ENCODE results near the gene COG8.

The COG8 gene

DNA sequence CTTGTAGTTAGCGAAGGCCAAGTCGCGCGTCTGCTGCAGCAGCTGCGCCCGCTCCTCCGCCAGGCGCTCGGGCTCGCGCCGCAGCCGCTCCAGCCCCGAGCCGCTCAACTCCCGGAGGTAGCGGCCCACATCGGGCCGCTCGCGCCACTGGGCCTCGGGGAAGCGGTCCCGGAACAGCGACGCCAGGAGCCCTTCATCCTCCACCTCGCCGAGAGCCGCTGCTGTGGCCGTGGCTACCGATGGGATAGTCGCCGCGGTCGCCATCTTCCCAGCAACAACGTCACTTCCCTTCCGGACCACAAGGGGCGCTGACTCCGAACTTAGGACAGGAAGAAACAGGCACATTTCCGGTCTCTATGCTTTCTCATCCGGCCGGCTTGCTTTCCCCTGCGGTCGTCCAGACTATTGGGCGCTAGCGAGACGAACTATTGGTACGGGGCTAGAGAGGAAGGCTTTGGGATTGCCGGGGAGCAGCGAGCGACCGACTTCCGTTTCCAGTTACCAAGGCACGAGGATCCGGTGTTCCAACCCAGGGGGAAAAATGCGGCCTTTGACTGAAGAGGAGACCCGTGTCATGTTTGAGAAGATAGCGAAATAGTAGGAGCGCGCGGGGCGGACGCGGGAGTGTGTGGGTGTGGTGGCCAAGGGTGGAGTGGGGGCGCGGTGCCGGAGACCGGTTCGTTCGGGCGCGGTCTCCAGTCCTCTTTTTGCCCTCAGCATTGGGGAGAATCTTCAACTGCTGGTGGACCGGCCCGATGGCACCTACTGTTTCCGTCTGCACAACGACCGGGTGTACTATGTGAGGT is at the start of gene COG8, which contains the start of gene NIP7:
Gene COG8 (minus strand): TSS at position 276 of the 806 bp plus-strand sequence. CDS start 12 bp downstream, at position 264.
Gene NIP7 (plus strand): TSS at position 484 of the 806 bp plus-strand sequence. CDS start 58 bp downstream, at position 542.
- Histone ChIP-seq H3K27ac (ENCODE audit: low read depth, low read length) (peak within 1 kb of the TSS; percentile 94), H3K4me1 (ENCODE audit: control insufficient read depth in 5 of 5, insufficient read depth in 5 of 5, low read length in 5 of 5) (peaks cover 10 to 35% (median 26%) of the 10 kb centered on the region in 5 donors), H3K4me3 (ENCODE audit: low read depth in 1 of 5, low read length in 5 of 5) (peak within 1 kb of the TSS; percentile 76 to 94 (median 83)), H3K27me3 (ENCODE audit: control insufficient read depth in 5 of 5, insufficient read depth in 4 of 5, low read length in 5 of 5) (no peaks in the 10 kb centered on the region), H3K9ac (ENCODE audit: low read length in 5 of 5) (peak within 1 kb of the TSS; percentile 77 to 98 (median 92)), H3K9me3 (ENCODE audit: control insufficient read depth in 5 of 5, low read length in 5 of 5) (no peaks in the 10 kb centered on the region), H3K36me3 (ENCODE audit: control insufficient read depth in 5 of 5, insufficient read depth in 5 of 5, low read length in 5 of 5) (peaks cover 19 to 39% (median 36%) of the 10 kb centered on the region in 5 donors)

GRCh38 chr16:69386596-69386995 is 47.2 kb upstream of the COG8 start:
- Histone ChIP-seq H3K4me1 (ENCODE audit: control insufficient read depth in 5 of 5, insufficient read depth in 5 of 5, low read length in 5 of 5) (peaks cover 0 to 21% (median 13%) of the 10 kb centered on the region in 5 donors), H3K9ac (ENCODE audit: low read length in 5 of 5) (no peak overlapping the region), H3K4me3 (ENCODE audit: low read depth in 1 of 5, low read length in 5 of 5) (peak overlapping the region in 1 of 5 donors; percentile 72)

DNA sequence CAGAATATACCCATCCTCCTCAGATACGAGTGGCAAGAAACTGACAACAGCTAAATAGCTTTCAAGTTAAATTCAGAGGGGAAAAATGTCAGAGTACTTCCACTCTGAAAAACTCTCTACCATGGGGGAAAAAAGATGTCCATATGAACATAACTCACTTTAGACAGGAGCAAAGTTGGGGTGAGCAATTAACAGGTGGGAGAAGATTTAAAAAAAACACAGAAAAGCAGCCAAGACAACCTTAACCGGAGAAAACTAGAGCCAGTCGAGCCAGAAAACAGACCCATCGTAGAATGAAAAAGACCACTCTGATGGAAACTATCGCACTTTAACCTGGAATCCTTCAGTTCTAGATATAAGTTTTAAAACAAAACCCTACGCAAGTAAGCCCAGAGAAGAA is 45.6 kb upstream of the COG8 start:
- Histone ChIP-seq H3K27ac (ENCODE audit: low read depth, low read length) (peak overlapping the region; percentile 81), H3K4me1 (ENCODE audit: control insufficient read depth in 5 of 5, insufficient read depth in 5 of 5, low read length in 5 of 5) (peaks cover 0 to 21% (median 13%) of the 10 kb centered on the region in 5 donors), H3K9ac (ENCODE audit: low read length in 5 of 5) (peak overlapping the region; percentile 86 to 97 (median 93))

More at GRCh38 chr16:69386596-69386995, 47.2 kb upstream of the COG8 start:
- Histone ChIP-seq H3K27ac (ENCODE audit: low read depth, low read length) (no peak overlapping the region), H3K9me3 (ENCODE audit: control insufficient read depth in 5 of 5, low read length in 5 of 5) (no peaks in the 10 kb centered on the region), H3K27me3 (ENCODE audit: control insufficient read depth in 5 of 5, insufficient read depth in 4 of 5, low read length in 5 of 5) (no peaks in the 10 kb centered on the region), H3K36me3 (ENCODE audit: control insufficient read depth in 5 of 5, insufficient read depth in 5 of 5, low read length in 5 of 5) (peaks cover 11 to 27% (median 18%) of the 10 kb centered on the region in 5 donors)

DNA sequence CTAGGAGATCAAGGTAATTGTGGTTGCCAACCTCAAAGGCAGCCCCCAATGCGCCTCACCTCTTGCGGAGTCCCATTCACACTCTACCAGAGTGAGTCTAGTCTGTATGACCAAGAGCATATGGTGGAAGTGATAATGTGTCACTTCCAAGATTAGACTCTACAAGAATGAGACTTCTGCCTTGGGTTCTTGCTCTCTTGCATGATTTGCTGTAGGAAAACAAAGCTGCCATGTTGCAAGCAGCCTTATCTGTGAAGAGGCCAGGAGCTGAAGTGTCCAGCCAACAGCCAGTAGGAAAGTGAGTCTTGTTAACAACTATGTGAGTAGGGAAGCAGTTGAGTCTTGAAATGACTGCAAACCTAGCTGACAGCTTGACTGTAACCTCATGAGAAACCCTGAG is 43.1 kb upstream of the COG8 start:
- Histone ChIP-seq H3K27me3 (ENCODE audit: control insufficient read depth in 5 of 5, insufficient read depth in 4 of 5, low read length in 5 of 5) (no peaks in the 10 kb centered on the region), H3K9ac (ENCODE audit: low read length in 5 of 5) (no peak overlapping the region), H3K4me3 (ENCODE audit: low read depth in 1 of 5, low read length in 5 of 5) (no peak overlapping the region), H3K36me3 (ENCODE audit: control insufficient read depth in 5 of 5, insufficient read depth in 5 of 5, low read length in 5 of 5) (peaks cover 25 to 60% (median 42%) of the 10 kb centered on the region in 5 donors), H3K27ac (ENCODE audit: low read depth, low read length) (no peak overlapping the region), H3K9me3 (ENCODE audit: control insufficient read depth in 5 of 5, low read length in 5 of 5) (no peaks in the 10 kb centered on the region), H3K4me1 (ENCODE audit: control insufficient read depth in 5 of 5, insufficient read depth in 5 of 5, low read length in 5 of 5) (peaks cover 0 to 21% (median 13%) of the 10 kb centered on the region in 5 donors)

More for the DNA sequence above, 45.6 kb upstream of the COG8 start:
- Histone ChIP-seq H3K9me3 (ENCODE audit: control insufficient read depth in 5 of 5, low read length in 5 of 5) (no peaks in the 10 kb centered on the region), H3K4me3 (ENCODE audit: low read depth in 1 of 5, low read length in 5 of 5) (peak overlapping the region; percentile 72 to 90 (median 76)), H3K27me3 (ENCODE audit: control insufficient read depth in 5 of 5, insufficient read depth in 4 of 5, low read length in 5 of 5) (no peaks in the 10 kb centered on the region), H3K36me3 (ENCODE audit: control insufficient read depth in 5 of 5, insufficient read depth in 5 of 5, low read length in 5 of 5) (peaks cover 11 to 37% (median 25%) of the 10 kb centered on the region in 5 donors)

- Histone ChIP-seq H3K9ac (ENCODE audit: low read length in 5 of 5) (no peak overlapping the region), H3K4me1 (ENCODE audit: control insufficient read depth in 5 of 5, insufficient read depth in 5 of 5, low read length in 5 of 5) (peaks cover 0 to 19% (median 13%) of the 10 kb centered on the region in 5 donors), H3K9me3 (ENCODE audit: control insufficient read depth in 5 of 5, low read length in 5 of 5) (no peaks in the 10 kb centered on the region), H3K27me3 (ENCODE audit: control insufficient read depth in 5 of 5, insufficient read depth in 4 of 5, low read length in 5 of 5) (no peaks in the 10 kb centered on the region), H3K27ac (ENCODE audit: low read depth, low read length) (no peak overlapping the region), H3K36me3 (ENCODE audit: control insufficient read depth in 5 of 5, insufficient read depth in 5 of 5, low read length in 5 of 5) (peaks cover 25 to 60% (median 42%) of the 10 kb centered on the region in 5 donors), H3K4me3 (ENCODE audit: low read depth in 1 of 5, low read length in 5 of 5) (no peak overlapping the region)
These were observed 41.9 kb upstream of the COG8 start for GRCh38 chr16:69381231-69381630.

GRCh38 chr16:69378760-69379159 is 39.4 kb upstream of the COG8 start:
- Histone ChIP-seq H3K27me3 (ENCODE audit: control insufficient read depth in 5 of 5, insufficient read depth in 4 of 5, low read length in 5 of 5) (no peaks in the 10 kb centered on the region), H3K36me3 (ENCODE audit: control insufficient read depth in 5 of 5, insufficient read depth in 5 of 5, low read length in 5 of 5) (peaks cover 30 to 63% (median 44%) of the 10 kb centered on the region in 5 donors), H3K4me3 (ENCODE audit: low read depth in 1 of 5, low read length in 5 of 5) (no peak overlapping the region), H3K9ac (ENCODE audit: low read length in 5 of 5) (no peak overlapping the region), H3K9me3 (ENCODE audit: control insufficient read depth in 5 of 5, low read length in 5 of 5) (no peaks in the 10 kb centered on the region), H3K27ac (ENCODE audit: low read depth, low read length) (no peak overlapping the region), H3K4me1 (ENCODE audit: control insufficient read depth in 5 of 5, insufficient read depth in 5 of 5, low read length in 5 of 5) (peaks cover 0 to 5% (median 0%) of the 10 kb centered on the region in 5 donors)

DNA sequence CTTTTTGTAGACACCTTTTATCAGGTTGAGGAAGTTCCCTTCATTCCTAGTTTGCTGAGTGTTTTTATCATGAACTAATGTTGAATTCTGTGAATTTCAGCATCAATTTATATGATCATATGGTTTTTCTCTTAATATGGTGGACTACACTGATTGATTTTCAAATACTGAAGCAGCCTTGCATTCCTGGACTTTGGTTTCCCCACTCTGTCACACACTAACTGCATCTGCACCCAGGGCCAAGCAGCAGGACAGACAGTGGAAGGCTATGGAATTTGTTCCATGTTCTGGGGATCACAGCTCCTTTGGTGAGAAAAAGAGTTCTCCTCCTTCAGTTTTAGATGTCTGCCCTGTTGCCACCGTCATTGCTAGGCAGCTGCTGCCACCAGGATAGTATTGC is 38.7 kb upstream of the COG8 start:
- Histone ChIP-seq H3K36me3 (ENCODE audit: control insufficient read depth in 5 of 5, insufficient read depth in 5 of 5, low read length in 5 of 5) (peaks cover 28 to 61% (median 43%) of the 10 kb centered on the region in 5 donors), H3K27ac (ENCODE audit: low read depth, low read length) (no peak overlapping the region)

DNA sequence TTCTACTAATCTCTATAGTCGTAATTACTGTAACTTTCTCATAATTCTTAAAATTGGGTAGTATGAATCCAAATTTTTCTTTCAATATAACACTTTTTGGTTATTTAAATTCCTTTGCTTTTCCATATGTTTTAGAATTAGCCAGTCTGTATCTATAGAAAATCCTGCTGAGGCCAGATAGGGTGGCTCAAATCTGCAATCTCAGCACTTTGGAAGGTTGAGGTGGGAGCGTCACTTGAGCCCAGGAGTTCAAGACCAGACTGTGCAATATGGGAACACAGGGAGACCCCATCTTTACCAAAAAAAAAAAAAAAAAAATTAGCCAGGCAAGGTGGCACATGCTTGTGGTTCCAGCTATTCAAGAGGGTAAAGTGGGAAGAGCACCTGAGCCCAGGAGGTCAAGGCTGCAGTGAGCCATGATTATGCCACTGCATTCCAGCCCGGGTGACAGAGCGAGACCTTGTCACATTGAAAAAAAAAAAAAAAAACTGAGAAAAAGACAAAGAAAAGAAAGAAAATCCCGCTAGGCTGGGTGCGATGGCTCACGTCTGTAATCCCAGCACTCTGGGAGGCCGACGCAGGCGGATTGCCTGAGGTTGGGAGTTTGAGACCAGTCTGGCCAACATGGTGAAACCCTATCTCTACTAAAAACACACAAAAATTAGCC is 37.2 kb upstream of the COG8 start:
- Histone ChIP-seq H3K9ac (ENCODE audit: low read length in 5 of 5) (no peak overlapping the region), H3K27me3 (ENCODE audit: control insufficient read depth in 5 of 5, insufficient read depth in 4 of 5, low read length in 5 of 5) (no peaks in the 10 kb centered on the region), H3K4me3 (ENCODE audit: low read depth in 1 of 5, low read length in 5 of 5) (no peak overlapping the region), H3K36me3 (ENCODE audit: control insufficient read depth in 5 of 5, insufficient read depth in 5 of 5, low read length in 5 of 5) (peaks cover 19 to 62% (median 30%) of the 10 kb centered on the region in 5 donors), H3K9me3 (ENCODE audit: control insufficient read depth in 5 of 5, low read length in 5 of 5) (no peaks in the 10 kb centered on the region), H3K27ac (ENCODE audit: low read depth, low read length) (no peak overlapping the region), H3K4me1 (ENCODE audit: control insufficient read depth in 5 of 5, insufficient read depth in 5 of 5, low read length in 5 of 5) (no peaks in the 10 kb centered on the region)

More for the DNA sequence above, 38.7 kb upstream of the COG8 start:
- H3K4me1 ChIP-seq (ENCODE audit: control insufficient read depth in 5 of 5, insufficient read depth in 5 of 5, low read length in 5 of 5) = peaks cover 0 to 3% (median 0%) of the 10 kb centered on the region in 5 donors
- no peaks in the 10 kb centered on the region for H3K9me3 ChIP-seq (ENCODE audit: control insufficient read depth in 5 of 5, low read length in 5 of 5)
- no peak overlapping the region for H3K4me3 ChIP-seq (ENCODE audit: low read depth in 1 of 5, low read length in 5 of 5)
- H3K9ac ChIP-seq (ENCODE audit: low read length in 5 of 5) = no peak overlapping the region
- no peaks in the 10 kb centered on the region for H3K27me3 ChIP-seq (ENCODE audit: control insufficient read depth in 5 of 5, insufficient read depth in 4 of 5, low read length in 5 of 5)

DNA sequence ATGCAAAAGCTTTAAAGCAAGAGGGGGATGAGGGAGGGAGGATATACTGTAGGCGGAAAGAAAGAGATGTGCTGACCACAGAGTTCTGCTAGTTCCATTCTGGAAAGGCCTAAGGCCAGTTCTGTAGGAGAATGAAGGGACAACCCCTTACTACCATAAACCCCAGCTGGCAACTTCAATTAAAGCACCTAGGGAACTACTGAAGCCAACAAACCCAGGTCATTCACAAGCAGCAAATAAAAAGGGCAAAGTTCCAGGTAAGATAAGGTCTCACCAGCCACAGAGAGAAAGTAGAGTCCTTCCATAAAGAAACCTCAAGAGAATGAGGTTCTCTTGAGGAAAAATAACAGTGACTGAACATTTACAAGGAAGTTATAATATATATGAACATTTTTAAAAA is 33.7 kb upstream of the COG8 start:
- Histone ChIP-seq H3K27ac (ENCODE audit: low read depth, low read length) (no peak overlapping the region), H3K4me3 (ENCODE audit: low read depth in 1 of 5, low read length in 5 of 5) (no peak overlapping the region), H3K36me3 (ENCODE audit: control insufficient read depth in 5 of 5, insufficient read depth in 5 of 5, low read length in 5 of 5) (peaks cover 23 to 68% (median 35%) of the 10 kb centered on the region in 5 donors), H3K27me3 (ENCODE audit: control insufficient read depth in 5 of 5, insufficient read depth in 4 of 5, low read length in 5 of 5) (no peaks in the 10 kb centered on the region), H3K9ac (ENCODE audit: low read length in 5 of 5) (no peak overlapping the region), H3K9me3 (ENCODE audit: control insufficient read depth in 5 of 5, low read length in 5 of 5) (no peaks in the 10 kb centered on the region), H3K4me1 (ENCODE audit: control insufficient read depth in 5 of 5, insufficient read depth in 5 of 5, low read length in 5 of 5) (no peaks in the 10 kb centered on the region)

- no peak overlapping the region for H3K27ac ChIP-seq (ENCODE audit: low read depth, low read length)
- peaks cover 22 to 76% (median 48%) of the 10 kb centered on the region in 5 donors for H3K36me3 ChIP-seq (ENCODE audit: control insufficient read depth in 5 of 5, insufficient read depth in 5 of 5, low read length in 5 of 5)
- H3K9ac ChIP-seq (ENCODE audit: low read length in 5 of 5) = no peak overlapping the region
- no peak overlapping the region for H3K4me3 ChIP-seq (ENCODE audit: low read depth in 1 of 5, low read length in 5 of 5)
- H3K27me3 ChIP-seq (ENCODE audit: control insufficient read depth in 5 of 5, insufficient read depth in 4 of 5, low read length in 5 of 5) = no peaks in the 10 kb centered on the region
- H3K9me3 ChIP-seq (ENCODE audit: control insufficient read depth in 5 of 5, low read length in 5 of 5) = no peaks in the 10 kb centered on the region
- H3K4me1 ChIP-seq (ENCODE audit: control insufficient read depth in 5 of 5, insufficient read depth in 5 of 5, low read length in 5 of 5) = no peaks in the 10 kb centered on the region
These were observed 32.2 kb upstream of the COG8 start for GRCh38 chr16:69371564-69371963.
